Gastrocnemius medialis (tissue), 4 donors: ENCODE data around the gene EDC3. TPM values are rescaled to one million over a fixed set of nuclear protein-coding genes. Genes with fewer than 3 reads are reported as not detected.
"Not testable (repeated sequence)": the region's sequence is repeated elsewhere in the genome, so short reads cannot be mapped to it uniquely, and the experiment has no call there.

Experiments
- ATAC-seq, 2 donors: fragments of 150-250 bp; one replicate each; pipeline ENCODE4 v1.9.1; 2016
- DNase-seq, 2 donors: peaks; one replicate each; pipeline ENCODE4 v3.0.0-alpha.2; 2019
- H3K27ac ChIP-seq, 4 donors: fragments of 200-600 bp; sonication (generic); 1 replicate in 1 of 4; 2 replicates in 3 of 4; pipeline ENCODE4 v1.5.1; 2016 to 2018; ENCODE audit warnings: mild to moderate bottlenecking in 2 of 4, moderate library complexity in 1 of 4
- H3K27me3 ChIP-seq, 3 donors: fragments of 200-600 bp; sonication (generic) in 2 of 3; 1 replicate in 1 of 3; 2 replicates in 2 of 3; pipeline versions ENCODE4 v1.5.1 to v1.6.0; 2016 to 2019; ENCODE audit warnings: mild to moderate bottlenecking in 1 of 3, moderate library complexity in 1 of 3
- H3K36me3 ChIP-seq, 2 donors: fragments of 200-600 bp; sonication (generic) in 1 of 2; one replicate each; pipeline ENCODE4 v1.5.1; 2017 to 2018
- H3K4me1 ChIP-seq, 2 donors: fragments of 200-600 bp; sonication (generic) in 1 of 2; one replicate each; pipeline ENCODE4 v1.5.1; 2016 to 2017; ENCODE audit warnings: mild to moderate bottlenecking in 2 of 2
- H3K4me3 ChIP-seq, 4 donors: fragments of 200-600 bp; sonication (generic) in 3 of 4; 1 replicate in 1 of 4; 2 replicates in 3 of 4; pipeline ENCODE4 v1.5.1; 2016 to 2019; ENCODE audit warnings: mild to moderate bottlenecking in 2 of 4
- H3K9me3 ChIP-seq, 3 donors: fragments of 200-600 bp; sonication (generic) in 2 of 3; 1 replicate in 1 of 3; 2 replicates in 2 of 3; pipeline ENCODE4 v1.5.1; 2016 to 2019
- CTCF ChIP-seq, 5 experiments: fragments of 450-650 bp in 3 of 5; fragments of 200-600 bp in 2 of 5; sonication (generic) in 2 of 5; IDR thresholded peaks in 4 of 5; conservative IDR thresholded peaks in 1 of 5; 1 replicate in 4 of 5; 2 replicates in 1 of 5; pipeline ENCODE4 v1.5.1; 2016 to 2019; ENCODE audit warnings: antibody characterized with exemption in 5 of 5, mild to moderate bottlenecking in 3 of 5, moderate library complexity in 3 of 5
- POLR2A ChIP-seq, 2 donors: fragments of 450-650 bp; IDR thresholded peaks; one replicate each; pipeline ENCODE4 v1.6.1; 2017; ENCODE audit warnings: antibody characterized with exemption in 2 of 2, mild to moderate bottlenecking in 2 of 2, moderate library complexity in 2 of 2
- in situ Hi-C, 4 donors: fragments of 200-750 bp; cut with MboI; loops; one replicate each; pipeline versions ENCODE4 v1.15.0 to v1.8.0; 2017; ENCODE audit warnings: low sequenced_read_pairs in 4 of 4
- intact Hi-C: fragments of 100-400 bp; cut with DNase I; formaldehyde crosslinking; loops from one replicate; pipeline ENCODE4 v1.15.1; 2023; ENCODE audit warnings: low total_unique reads
- total RNA-seq, 4 donors: library from RNA; depleted of rRNA; stranded (reverse); fragments of >200 nt; gene quantifications; one replicate each; pipeline versions ENCODE4 v1.1.0 to v1.2.3, GENCODE V29; 2016

EDC3 gene
- total RNA-seq, 4 donors from 2014 or later = 7.9 to 19.4 (median 11.6) TPM

DNA sequence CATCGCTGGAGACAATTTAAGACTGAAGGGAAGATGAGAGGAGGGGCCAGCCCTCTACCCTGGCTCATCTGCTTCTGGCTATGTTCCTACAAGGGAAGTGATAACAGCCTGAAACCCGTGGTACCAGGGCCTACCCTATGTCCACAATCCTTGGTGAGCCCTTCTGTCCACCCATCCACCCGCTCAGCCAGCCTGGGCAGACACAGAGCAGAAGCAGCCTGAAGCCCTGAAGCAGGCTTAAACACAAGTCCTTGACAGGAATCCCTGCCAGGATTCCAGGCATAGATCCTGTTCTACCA lies 64.8 kb downstream of the EDC3 start:
- in situ Hi-C loops = loop anchor here (5.0 to 25.0 kb wide), 3 partner anchors 136 to 306 kb away; partner anchors contain the start of gene COX5A (in 3 of the 4)
- TF ChIP-seq POLR2A (IDR thresholded peaks at IDR 0.05) = no peak
- TF ChIP-seq CTCF (IDR thresholded peaks at IDR 0.05 in 4 of 5, conservative IDR thresholded peaks at IDR 0.05 in 1 of 5) = no peak

DNA sequence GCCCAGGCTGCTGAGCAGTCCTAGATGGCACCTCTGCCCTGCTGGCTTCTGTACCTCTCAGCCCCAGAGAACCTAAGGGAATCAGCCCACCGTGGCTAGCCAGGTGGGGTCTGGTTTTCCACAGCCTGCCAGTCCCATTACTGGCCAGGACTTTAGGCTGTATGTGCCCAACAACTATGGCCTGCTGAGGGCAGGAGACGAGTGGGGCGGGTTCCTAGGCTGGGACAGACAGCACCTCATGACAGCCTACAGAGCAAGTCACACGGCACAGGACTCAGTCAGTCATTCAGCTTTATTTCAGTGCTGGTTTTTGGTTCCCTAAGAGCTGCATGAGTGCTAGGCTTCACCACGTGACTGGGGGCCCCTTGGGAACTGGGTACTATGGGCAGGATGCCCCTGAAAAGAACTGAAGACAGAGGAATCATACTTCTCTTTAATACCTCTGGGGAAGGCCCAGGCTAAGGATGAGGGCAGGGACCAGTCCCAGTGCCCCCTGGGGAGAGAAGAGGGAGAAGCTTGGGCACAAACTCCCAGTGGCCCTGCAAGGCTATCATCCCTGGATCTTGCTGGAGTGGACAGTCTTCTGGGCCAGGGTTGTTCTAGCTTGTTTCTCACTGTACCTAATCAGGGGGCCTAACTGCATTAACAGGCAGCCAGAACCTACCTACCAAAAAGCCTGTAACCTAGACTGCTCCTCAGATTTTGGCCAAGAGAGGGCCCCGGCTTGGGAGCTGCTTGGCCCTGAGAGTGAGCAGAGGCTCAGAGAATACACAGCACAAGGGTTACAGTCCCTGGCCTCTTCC lies 65.3 kb downstream of the EDC3 start:
- Histone ChIP-seq H3K27ac (no peak overlapping the region), H3K36me3 (peaks cover 0 to 99% of the 10 kb centered on the region in 2 donors), H3K4me1 (no peaks in the 10 kb centered on the region), H3K9me3 (no peaks in the 10 kb centered on the region), H3K27me3 (no peaks in the 10 kb centered on the region), H3K4me3 (no peak overlapping the region)
- ATAC-seq (no peak), DNase-seq (no peak)
- in situ Hi-C loops = loop anchor here (5.0 to 25.0 kb wide), 3 partner anchors 137 to 307 kb away; partner anchors contain the start of gene COX5A (in 3 of the 4)
- TF ChIP-seq CTCF (IDR thresholded peaks at IDR 0.05 in 4 of 5, conservative IDR thresholded peaks at IDR 0.05 in 1 of 5) (no peak), POLR2A (IDR thresholded peaks at IDR 0.05) (no peak)
- intact Hi-C loops = loop anchor here (5.0 to 10.0 kb wide), 2 partner anchors 258 to 574 kb away; partner anchors contain the start of gene C15orf39

More for the DNA sequence above, 64.8 kb downstream of the EDC3 start:
- H3K9me3 ChIP-seq = no peaks in the 10 kb centered on the region
- DNase-seq (no peak), ATAC-seq (no peak)
- no peak overlapping the region for H3K4me3 ChIP-seq
- H3K36me3 ChIP-seq = peaks cover 0 to 99% of the 10 kb centered on the region in 2 donors
- no peak overlapping the region for H3K27ac ChIP-seq
- intact Hi-C loops = loop anchor here (5.0 to 10.0 kb wide), 2 partner anchors 259 to 574 kb away; partner anchors contain the start of gene C15orf39
- H3K4me1 ChIP-seq = no peaks in the 10 kb centered on the region
- no peaks in the 10 kb centered on the region for H3K27me3 ChIP-seq

DNA sequence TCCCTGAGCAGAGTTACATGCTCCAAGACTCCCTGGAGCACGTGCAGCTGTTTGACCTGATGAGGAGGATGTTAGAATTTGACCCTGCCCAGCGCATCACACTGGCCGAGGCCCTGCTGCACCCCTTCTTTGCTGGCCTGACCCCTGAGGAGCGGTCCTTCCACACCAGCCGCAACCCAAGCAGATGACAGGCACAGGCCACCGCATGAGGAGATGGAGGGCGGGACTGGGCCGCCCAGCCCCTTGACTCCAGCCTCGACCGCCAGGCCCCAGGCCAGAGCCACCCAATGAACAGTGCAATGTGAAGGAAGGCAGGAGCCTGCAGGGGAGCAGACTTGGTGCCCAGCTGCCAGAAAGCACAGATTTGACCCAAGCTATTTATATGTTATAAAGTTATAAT lies 66.1 kb downstream of the EDC3 start:
- not testable (repeated sequence) for H3K27me3 ChIP-seq, H3K4me3 ChIP-seq, DNase-seq, H3K27ac ChIP-seq, ATAC-seq, H3K9me3 ChIP-seq, H3K4me1 ChIP-seq
- intact Hi-C loops = loop anchor here (5.0 to 10.0 kb wide), 2 partner anchors 257 to 575 kb away; partner anchors contain the start of gene C15orf39
- in situ Hi-C loops = loop anchor here (5.0 to 25.0 kb wide), 3 partner anchors 138 to 308 kb away; partner anchors contain the start of gene COX5A (in 3 of the 4)
- H3K36me3 ChIP-seq = peaks cover 0 to 99% of the 10 kb centered on the region in 2 donors

DNA sequence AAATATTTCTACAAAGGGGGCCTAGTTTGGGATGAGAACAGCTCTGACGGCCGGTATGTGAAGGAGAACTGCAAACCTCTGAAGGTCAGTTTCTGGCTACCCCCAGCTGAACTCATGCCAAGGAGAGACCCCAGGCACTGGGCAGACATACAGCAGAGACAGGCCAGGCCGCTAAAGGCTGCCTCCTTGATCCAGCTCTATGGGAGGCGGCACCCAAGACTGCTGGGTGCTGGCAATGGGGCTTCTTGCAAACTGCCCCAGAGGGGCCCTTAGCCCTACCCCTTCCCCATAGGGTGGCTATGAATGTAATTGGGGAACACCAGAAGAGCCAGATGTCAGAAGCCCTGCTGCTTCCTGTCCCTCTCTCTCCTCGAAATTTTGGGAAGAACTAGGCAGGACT lies 66.9 kb downstream of the EDC3 start:
- Histone ChIP-seq H3K9me3 (no peaks in the 10 kb centered on the region), H3K27ac (no peak overlapping the region), H3K4me3 (no peak overlapping the region), H3K4me1 (no peaks in the 10 kb centered on the region), H3K27me3 (no peaks in the 10 kb centered on the region), H3K36me3 (peaks cover 0 to 99% of the 10 kb centered on the region in 2 donors)
- no peak for ATAC-seq
- TF ChIP-seq CTCF (IDR thresholded peaks at IDR 0.05 in 4 of 5, conservative IDR thresholded peaks at IDR 0.05 in 1 of 5) (no peak), POLR2A (IDR thresholded peaks at IDR 0.05) (no peak)
- no peak for DNase-seq
- intact Hi-C loops (no loop called here), in situ Hi-C loops (loop anchor here in 3 of 4 donors (25.0 kb wide), 1 partner anchor 308 kb away; the partner anchor contains the start of gene COX5A (in 3 of the 3))

- Histone ChIP-seq H3K36me3 (peaks cover 0 to 99% of the 10 kb centered on the region in 2 donors), H3K27ac (no peak overlapping the region), H3K4me3 (no peak overlapping the region), H3K27me3 (no peaks in the 10 kb centered on the region), H3K4me1 (no peaks in the 10 kb centered on the region), H3K9me3 (no peaks in the 10 kb centered on the region)
- in situ Hi-C loops (loop anchor here in 3 of 4 donors (25.0 kb wide), 1 partner anchor 309 kb away; the partner anchor contains the start of gene COX5A (in 3 of the 3)), intact Hi-C loops (no loop called here)
- TF ChIP-seq POLR2A (IDR thresholded peaks at IDR 0.05) (no peak), CTCF (IDR thresholded peaks at IDR 0.05 in 4 of 5, conservative IDR thresholded peaks at IDR 0.05 in 1 of 5) (no peak)
- ATAC-seq (no peak), DNase-seq (no peak)
Observed at GRCh38 chr15:74628199-74628598, 67.6 kb downstream of the EDC3 start.
